Astrocyte of the cerebellum (primary cell): ENCODE data around the gene SFTPB.
A peak's percentile ranks its signal among the peaks of the same experiment; 100 is the strongest.

Experiments
- DNase-seq: peaks from one replicate; pipeline ENCODE4 v3.0.0-alpha.2; 2011; ENCODE audit warnings: low read depth
- H3K4me3 ChIP-seq: 2 replicates; pipeline ENCODE4 v1.5.1; 2011; ENCODE audit warnings: mild to moderate bottlenecking, low read depth, low read length, moderate library complexity
- CTCF ChIP-seq: IDR thresholded peaks from 2 replicates; pipeline ENCODE4 v1.5.1; 2012; ENCODE audit warnings: low read length, low read depth, moderate library complexity, mild to moderate bottlenecking; ENCODE audit errors: missing control alignments
- in situ Hi-C: cut with HindIII; loops from 2 replicates; pipeline ENCODE4 v1.10.0; 2017; ENCODE audit warnings: low sequenced_read_pairs

The SFTPB gene

GRCh38 chr2:85653996-85654395 lies 14.0 kb downstream of the SFTPB start:
- in situ Hi-C loops = no loop called here
- H3K4me3 ChIP-seq = no peak overlapping the region
- TF ChIP-seq CTCF = no peak
- DNase-seq = no peak

GRCh38 chr2:85652056-85652455 lies 15.9 kb downstream of the SFTPB start:
- in situ Hi-C loops = no loop called here
- no peak for DNase-seq
- TF ChIP-seq CTCF = no peak
- H3K4me3 ChIP-seq = no peak overlapping the region

- TF ChIP-seq CTCF = no peak
These were observed 16.9 kb downstream of the SFTPB start for GRCh38 chr2:85651097-85651496.

GRCh38 chr2:85650456-85650855 lies 17.5 kb downstream of the SFTPB start:
- no peak for TF ChIP-seq CTCF
- H3K4me3 ChIP-seq = no peak overlapping the region
- no peak for DNase-seq
- in situ Hi-C loops = no loop called here

More at GRCh38 chr2:85651097-85651496, 16.9 kb downstream of the SFTPB start:
- DNase-seq = no peak
- in situ Hi-C loops = no loop called here
- no peak overlapping the region for H3K4me3 ChIP-seq

GRCh38 chr2:85649201-85650190 lies 18.5 kb downstream of the SFTPB start:
- DNase-seq = no peak
- TF ChIP-seq CTCF = no peak
- in situ Hi-C loops = no loop called here
- no peak overlapping the region for H3K4me3 ChIP-seq

GRCh38 chr2:85648619-85649018 lies 19.4 kb downstream of the SFTPB start:
- in situ Hi-C loops = no loop called here
- no peak overlapping the region for H3K4me3 ChIP-seq
- TF ChIP-seq CTCF = peak; percentile 61
- DNase-seq = peak; percentile 26
